Measurements from ENCODE around the gene SPATC1L. TPM values are rescaled to one million over a fixed set of nuclear protein-coding genes. Genes with fewer than 3 reads are reported as not detected.

SPATC1L gene
- total RNA-seq, 2 experiments from 2014 or later, result 4.7 to 8.3 TPM

DNA sequence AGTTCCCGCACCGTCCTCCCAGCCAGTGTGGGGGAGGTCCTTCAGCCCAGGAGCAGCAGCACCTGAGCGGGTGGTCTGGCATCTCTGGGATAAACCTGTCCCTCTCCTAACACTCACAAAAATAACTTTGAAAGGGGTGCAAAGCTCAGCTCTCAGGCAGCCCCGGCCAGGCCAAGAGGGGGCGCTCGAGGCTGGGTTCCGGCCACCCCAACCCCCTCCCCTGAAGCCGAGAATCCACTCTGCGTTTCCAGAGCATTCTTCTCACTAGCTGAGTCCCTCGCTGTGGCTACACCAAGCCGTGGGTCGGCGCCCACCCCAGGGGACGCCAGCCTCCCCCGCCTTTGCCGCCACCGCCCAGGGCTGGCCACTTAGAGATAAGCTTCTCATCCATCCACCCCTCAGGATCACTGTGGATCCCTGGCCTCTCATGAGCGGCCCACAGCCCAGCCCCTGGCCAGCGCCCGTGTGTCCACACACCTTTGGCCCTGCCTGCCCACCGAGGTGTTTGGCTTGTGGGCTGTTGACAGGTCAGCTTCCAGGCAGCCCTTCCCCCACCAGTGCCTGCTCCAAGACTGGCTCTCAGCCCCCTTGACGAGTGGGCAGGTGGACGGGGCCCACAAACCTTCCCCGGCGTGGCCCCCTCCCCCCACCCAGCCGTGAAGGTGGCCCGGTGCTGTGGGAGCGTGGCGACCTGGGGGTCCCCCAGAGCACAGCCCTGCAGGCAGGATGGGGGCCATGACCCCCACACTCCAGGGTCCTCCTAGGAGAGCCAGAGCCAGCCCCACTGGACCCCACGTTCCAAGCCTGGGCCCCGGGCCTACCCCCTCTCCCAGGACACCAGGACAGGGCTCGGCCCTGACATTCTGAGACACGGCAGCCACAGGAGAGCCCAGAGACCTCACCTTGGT, 30.8 kb downstream of the SPATC1L start:
- CTCF ChIA-PET (ENCODE audit: unreplicated experiment), result no interaction called here
- no peaks in the 10 kb centered on the region for H3K79me2 ChIP-seq (ENCODE audit: insufficient read depth, low read depth, low read length)
- H3K9me3 ChIP-seq (ENCODE audit: low read length), result no peaks in the 10 kb centered on the region
- H2AFZ ChIP-seq (ENCODE audit: low read length), result no peak overlapping the region
- POLR2A ChIA-PET, result no interaction called here
- intact Hi-C loops (cut with micrococcal nuclease; ENCODE audit: unreplicated experiment), result no loop called here
- H3K36me3 ChIP-seq (ENCODE audit: insufficient read depth, low read length), result no peaks in the 10 kb centered on the region
- H3K27ac ChIP-seq (ENCODE audit: low read depth, low read length, poor library complexity, severe bottlenecking), result no peak overlapping the region
- TF ChIP-seq, protein P1, sequence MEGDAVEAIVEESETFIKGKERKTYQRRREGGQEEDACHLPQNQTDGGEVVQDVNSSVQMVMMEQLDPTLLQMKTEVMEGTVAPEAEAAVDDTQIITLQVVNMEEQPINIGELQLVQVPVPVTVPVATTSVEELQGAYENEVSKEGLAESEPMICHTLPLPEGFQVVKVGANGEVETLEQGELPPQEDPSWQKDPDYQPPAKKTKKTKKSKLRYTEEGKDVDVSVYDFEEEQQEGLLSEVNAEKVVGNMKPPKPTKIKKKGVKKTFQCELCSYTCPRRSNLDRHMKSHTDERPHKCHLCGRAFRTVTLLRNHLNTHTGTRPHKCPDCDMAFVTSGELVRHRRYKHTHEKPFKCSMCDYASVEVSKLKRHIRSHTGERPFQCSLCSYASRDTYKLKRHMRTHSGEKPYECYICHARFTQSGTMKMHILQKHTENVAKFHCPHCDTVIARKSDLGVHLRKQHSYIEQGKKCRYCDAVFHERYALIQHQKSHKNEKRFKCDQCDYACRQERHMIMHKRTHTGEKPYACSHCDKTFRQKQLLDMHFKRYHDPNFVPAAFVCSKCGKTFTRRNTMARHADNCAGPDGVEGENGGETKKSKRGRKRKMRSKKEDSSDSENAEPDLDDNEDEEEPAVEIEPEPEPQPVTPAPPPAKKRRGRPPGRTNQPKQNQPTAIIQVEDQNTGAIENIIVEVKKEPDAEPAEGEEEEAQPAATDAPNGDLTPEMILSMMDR (conservative IDR thresholded peaks at IDR 0.05; ENCODE audit: low read length), result peak; percentile 74
- TF ChIP-seq EZH2phosphoT487 (IDR thresholded peaks at IDR 0.05; ENCODE audit: borderline replicate concordance, low read depth, low read length), result no peak
- H3K4me3 ChIP-seq (ENCODE audit: low read depth, low read length, poor library complexity, severe bottlenecking), result no peak overlapping the region
- no TSS peak for BruUV-seq (replicated peaks)
- no peaks in the 10 kb centered on the region for H3K9me2 ChIP-seq (ENCODE audit: insufficient read depth, low read length)
- peak; percentile 14 for DNase-seq (ENCODE audit: low spot score)
- no peaks in the 10 kb centered on the region for H3K4me1 ChIP-seq (ENCODE audit: insufficient read depth, low read length, poor library complexity, severe bottlenecking)
- H3K4me2 ChIP-seq (ENCODE audit: low read length), result no peak overlapping the region
- no peaks in the 10 kb centered on the region for H4K20me1 ChIP-seq (ENCODE audit: insufficient read depth, low read length)

DNA sequence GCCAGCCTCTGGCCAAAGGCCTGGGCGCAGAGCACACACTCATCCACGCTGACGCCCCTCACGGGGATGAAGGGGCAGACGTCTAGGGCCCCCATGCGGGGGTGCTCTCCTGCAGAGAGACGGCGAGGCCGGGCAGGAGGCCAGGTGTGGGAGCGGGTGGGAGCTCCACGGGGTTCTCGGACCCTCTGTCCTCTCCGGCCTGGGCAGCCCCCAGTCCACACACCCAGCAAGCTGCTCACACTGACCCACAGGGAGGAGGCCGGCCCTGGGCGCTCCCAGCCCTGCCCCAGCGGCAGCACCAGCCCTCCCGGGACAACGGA, 31.4 kb downstream of the SPATC1L start:
- H3K4me2 ChIP-seq (ENCODE audit: low read length), result no peak overlapping the region
- intact Hi-C loops (cut with micrococcal nuclease; ENCODE audit: unreplicated experiment), result no loop called here

More for the DNA sequence above, 31.4 kb downstream of the SPATC1L start:
- Histone ChIP-seq H3K9me3 (ENCODE audit: low read length) (no peaks in the 10 kb centered on the region), H3K4me3 (ENCODE audit: low read depth, low read length, poor library complexity, severe bottlenecking) (no peak overlapping the region), H3K36me3 (ENCODE audit: insufficient read depth, low read length) (no peaks in the 10 kb centered on the region), H3K9me2 (ENCODE audit: insufficient read depth, low read length) (no peaks in the 10 kb centered on the region), H3K4me1 (ENCODE audit: insufficient read depth, low read length, poor library complexity, severe bottlenecking) (no peaks in the 10 kb centered on the region), H2AFZ (ENCODE audit: low read length) (no peak overlapping the region), H3K79me2 (ENCODE audit: insufficient read depth, low read depth, low read length) (no peaks in the 10 kb centered on the region), H4K20me1 (ENCODE audit: insufficient read depth, low read length) (no peaks in the 10 kb centered on the region), H3K27ac (ENCODE audit: low read depth, low read length, poor library complexity, severe bottlenecking) (no peak overlapping the region)
- CTCF ChIA-PET (ENCODE audit: unreplicated experiment), result no interaction called here
- POLR2A ChIA-PET, result no interaction called here
- BruUV-seq (replicated peaks), result no TSS peak
- TF ChIP-seq EZH2phosphoT487 (IDR thresholded peaks at IDR 0.05; ENCODE audit: borderline replicate concordance, low read depth, low read length), result no peak
- TF ChIP-seq, protein P1 (conservative IDR thresholded peaks at IDR 0.05; ENCODE audit: low read length), result no peak
- no peak for DNase-seq (ENCODE audit: low spot score)

Data from OCI-LY7 (cell line).